Panc1 (cell line): ENCODE data around the gene TMEM30B.

Experiments used
- CTCF ChIP-seq: fragments of 450-650 bp; IDR thresholded peaks from 2 replicates; pipeline ENCODE4 v1.5.1; 2017; ENCODE audit warnings: mild to moderate bottlenecking
- SIN3A ChIP-seq: IDR thresholded peaks from 2 replicates; pipeline ENCODE4 v1.6.1; 2012; ENCODE audit warnings: low read depth, mild to moderate bottlenecking, low read length, moderate library complexity, borderline replicate concordance; ENCODE audit not compliant: insufficient read depth

GRCh38 chr14:61266436-61266835, 14.7 kb downstream of the TMEM30B start:
- TF ChIP-seq CTCF = no peak
- TF ChIP-seq SIN3A = no peak
